GM21723 (cell line): ENCODE results near the gene DLAT.
"Not testable (repeated sequence)": the region's sequence is repeated elsewhere in the genome, so short reads cannot be mapped to it uniquely, and the experiment has no call there.

Experiments used
- ATAC-seq: cut with Tn5 transposase; IDR thresholded peaks from one replicate; pipeline ENCODE4 v1.9.1; 2021; ENCODE audit warnings: mild to moderate bottlenecking, moderate library complexity; ENCODE audit not compliant: unreplicated experiment

The DLAT gene

GRCh38 chr11:112004389-112004788, 20.8 kb upstream of the DLAT start:
- peak; percentile 95 for ATAC-seq

GRCh38 chr11:112005422-112006094, 19.6 kb upstream of the DLAT start:
- ATAC-seq: no peak

- ATAC-seq: not testable (repeated sequence)
These were observed 19.1 kb upstream of the DLAT start for GRCh38 chr11:112006095-112006441.

GRCh38 chr11:112011451-112011850, 13.8 kb upstream of the DLAT start:
- not testable (repeated sequence) for ATAC-seq

DNA sequence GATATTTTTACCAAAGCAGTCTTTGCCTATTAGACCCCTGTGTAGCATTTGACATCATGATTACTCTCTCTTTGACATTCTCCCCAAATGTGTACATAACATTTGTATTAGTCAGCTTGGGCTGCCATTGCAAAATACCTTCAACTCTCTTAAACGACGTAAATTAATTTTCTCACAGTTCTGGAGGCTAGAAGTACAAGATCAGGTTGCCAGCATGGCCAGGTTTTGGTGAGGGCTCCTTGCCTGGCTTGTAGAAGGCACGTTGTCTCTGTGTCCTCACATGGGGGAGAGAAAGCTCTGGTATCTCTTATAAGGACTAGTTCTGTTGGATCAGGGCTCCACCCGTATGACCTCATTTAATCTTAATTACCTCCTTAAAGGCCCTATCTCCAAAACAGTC, 12.3 kb upstream of the DLAT start:
- ATAC-seq: no peak

DNA sequence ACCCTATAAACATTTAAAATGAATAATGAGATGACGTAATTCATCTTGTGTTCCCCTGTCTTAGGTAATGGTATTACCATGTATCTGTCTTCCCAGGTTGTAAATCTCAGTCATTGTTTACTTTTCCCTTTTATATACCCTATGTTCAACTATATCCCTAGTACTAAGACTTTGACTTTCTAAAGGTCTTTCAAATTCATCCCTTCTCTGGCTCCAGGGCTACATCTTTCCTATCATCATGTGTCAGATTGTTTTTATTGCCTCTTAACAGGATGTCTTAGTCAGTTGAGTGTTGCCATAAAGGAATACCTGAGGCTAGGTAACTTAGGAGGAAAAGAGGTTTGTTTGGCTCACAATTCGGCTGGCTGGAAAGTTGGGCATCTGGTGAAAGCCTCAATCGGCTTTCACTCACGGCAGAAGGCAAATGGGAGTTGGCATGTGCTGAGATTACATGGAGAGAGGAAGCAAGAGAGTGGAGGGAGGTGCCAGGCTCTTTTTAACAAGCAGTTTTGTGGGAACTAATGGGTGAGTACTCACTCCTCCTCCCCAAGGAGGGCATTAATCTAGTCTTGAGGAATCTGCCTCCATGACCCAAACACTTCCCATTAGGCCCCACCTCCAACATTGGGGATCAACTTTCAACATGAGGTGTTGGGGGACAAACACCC, 11.6 kb upstream of the DLAT start:
- no peak for ATAC-seq

DNA sequence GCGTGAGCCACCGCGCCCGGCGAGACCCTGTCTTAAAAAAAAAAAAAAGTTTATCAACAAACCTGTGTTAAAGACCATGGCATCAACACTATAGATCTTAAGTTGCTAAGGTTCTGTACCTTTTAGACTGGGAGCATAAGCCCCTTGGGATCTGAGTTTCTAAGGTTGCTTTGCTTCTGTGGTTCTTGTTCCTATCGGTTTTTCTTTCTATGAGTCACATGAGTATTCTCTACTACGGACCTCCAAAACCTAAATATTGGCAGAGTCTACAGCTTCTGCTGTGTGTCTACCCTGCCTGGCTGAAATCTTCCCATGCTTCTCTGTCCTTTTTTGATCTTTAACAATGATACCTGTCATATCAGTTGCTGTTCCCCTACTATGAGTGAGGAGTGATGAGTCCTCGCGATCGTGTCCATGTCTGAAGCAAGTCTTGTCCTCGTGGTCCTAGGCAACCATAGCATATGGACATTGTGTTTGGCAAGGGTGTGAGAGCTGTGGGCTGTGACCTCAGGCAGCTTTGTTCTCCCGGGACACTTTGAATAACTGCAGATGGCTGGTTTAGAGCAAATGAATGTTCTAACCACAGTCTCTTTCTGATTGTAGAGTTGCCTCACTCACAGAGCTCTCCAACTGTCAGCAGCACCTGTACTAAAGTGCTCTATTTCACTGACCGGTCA, 9.0 kb upstream of the DLAT start:
- peak; percentile 88 for ATAC-seq

DNA sequence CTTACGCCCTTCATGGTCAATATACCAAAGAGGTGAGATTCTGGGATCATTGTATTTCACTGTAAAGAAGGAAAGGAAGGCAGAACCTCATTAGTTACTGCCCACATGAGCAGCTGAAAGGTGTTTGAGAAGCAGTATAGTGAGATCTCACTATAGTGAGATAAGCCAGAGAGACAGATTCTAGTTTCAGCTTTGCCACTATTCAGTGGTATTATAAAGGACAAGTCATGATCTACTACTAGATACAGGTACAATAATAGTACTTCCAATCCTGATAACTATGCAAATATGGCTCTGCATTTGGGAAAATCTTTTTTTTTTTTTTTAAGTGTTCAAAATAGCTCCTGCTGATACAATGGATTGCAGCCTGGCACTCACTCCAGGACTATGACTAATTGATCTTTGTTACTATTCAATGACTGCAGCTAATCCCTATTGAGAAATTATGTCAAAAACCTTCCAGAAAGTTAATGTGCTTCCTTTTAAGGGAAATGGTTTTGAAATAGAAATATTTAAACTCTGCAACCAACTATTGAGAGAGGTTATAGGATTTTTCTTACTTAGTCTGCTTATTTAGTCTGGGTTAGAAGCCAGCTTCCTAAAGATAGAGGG, 8.3 kb upstream of the DLAT start:
- ATAC-seq: peak; percentile 65

DNA sequence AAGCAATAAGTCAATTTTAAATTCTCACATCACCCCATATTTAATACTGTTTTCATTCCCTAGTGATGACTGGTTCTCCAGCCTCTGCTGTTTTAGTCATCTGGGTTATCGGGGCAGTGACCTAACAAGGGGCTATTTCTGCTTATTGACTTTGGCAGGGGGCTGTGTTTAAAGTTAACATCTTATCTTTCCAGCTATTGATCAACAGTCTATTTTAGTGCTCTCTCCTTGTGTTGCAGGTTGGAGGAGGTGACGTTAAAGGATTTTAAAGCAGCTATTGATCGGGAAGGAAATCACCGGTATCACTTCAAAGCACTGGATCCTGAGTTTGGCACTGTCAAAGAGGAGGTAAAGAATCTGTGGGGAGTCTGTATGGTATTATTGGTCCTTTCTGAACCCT, 7.7 kb upstream of the DLAT start:
- ATAC-seq: no peak

DNA sequence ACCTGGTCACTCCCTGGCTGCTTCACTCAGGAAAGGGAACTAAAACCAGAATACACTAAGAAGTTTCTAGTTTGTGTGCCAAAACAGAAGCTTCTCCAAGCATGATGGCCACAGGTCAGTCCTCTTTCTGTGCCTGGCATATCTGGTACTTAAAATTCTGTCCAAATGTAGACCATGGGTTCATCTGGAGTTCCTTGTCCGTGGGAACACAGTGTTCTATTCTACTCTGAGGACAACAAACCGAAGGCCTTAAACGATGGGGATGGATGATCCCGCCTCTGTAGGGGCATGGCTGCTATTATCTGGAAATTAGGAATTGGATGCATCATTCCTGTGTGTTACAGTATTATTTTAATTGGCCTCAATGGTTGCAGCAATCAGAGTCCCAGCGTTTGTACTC, 6.1 kb upstream of the DLAT start:
- ATAC-seq: no peak

GRCh38 chr11:112023104-112023503, 2.1 kb upstream of the DLAT start:
- no peak for ATAC-seq

- peak; percentile 53 for ATAC-seq
These were observed 933 bp upstream of the DLAT start for GRCh38 chr11:112024178-112024772.

GRCh38 chr11:112025707-112026106, 499 bp downstream of the DLAT start:
- peak; percentile 10 for ATAC-seq

GRCh38 chr11:112026784-112027410, 1.7 kb downstream of the DLAT start:
- not testable (repeated sequence) for ATAC-seq

DNA sequence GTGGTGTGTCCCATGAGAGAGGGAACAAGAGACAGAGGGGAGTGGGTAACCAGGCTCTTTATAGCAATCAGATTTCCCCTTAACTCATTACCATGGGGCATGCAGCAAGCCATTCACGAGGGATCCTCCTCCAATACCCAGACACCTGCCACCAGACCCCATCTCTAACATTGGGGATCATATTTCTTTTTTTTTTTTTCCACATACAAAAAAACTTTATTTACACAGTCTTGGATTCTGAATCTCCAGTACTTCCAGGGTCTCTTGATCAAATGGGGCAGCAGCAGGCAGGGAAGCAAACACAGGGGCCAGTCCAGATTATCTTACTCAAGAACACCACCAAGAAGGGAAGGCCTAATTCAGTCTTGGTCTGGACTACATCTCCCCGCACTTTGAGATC, 4.3 kb downstream of the DLAT start:
- no peak for ATAC-seq

DNA sequence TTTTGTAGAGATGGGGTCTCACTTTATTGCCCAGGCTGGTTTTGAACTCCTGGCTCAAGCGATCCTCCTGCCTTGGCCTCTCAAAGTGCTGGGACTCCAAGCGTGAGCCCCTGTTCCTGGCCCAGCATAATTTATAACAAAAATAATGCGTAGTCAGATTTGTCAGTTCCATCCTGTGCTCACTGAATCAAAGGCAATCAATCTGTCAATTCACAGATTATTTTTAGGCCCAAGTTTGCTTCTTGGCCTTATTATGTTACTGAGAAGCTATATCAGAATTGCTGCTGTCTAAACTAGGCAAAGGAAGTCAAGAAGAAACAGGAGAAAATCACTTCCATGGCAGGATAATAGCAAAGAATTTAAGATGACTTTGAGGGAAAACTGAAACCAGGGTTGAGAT, 8.7 kb downstream of the DLAT start:
- no peak for ATAC-seq

DNA sequence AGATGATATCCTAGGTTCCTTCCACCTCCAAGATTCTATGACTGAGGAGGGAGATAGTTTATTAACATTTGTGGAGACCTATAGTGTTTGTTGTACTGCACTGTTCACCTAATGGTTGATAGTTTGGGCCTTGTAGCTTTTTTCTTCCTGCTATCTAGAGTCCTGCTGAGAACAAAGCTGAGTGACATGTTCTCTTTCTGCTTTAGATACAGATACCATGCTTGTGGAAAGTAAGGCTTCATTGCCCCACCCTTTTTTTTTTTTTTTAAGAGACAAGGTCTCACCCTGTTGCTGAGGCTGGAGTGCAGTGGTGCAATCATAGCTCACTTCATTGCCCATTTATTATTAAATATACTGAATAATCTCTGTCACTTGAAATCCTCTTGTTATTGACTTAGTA, 12.3 kb downstream of the DLAT start:
- ATAC-seq: no peak

DNA sequence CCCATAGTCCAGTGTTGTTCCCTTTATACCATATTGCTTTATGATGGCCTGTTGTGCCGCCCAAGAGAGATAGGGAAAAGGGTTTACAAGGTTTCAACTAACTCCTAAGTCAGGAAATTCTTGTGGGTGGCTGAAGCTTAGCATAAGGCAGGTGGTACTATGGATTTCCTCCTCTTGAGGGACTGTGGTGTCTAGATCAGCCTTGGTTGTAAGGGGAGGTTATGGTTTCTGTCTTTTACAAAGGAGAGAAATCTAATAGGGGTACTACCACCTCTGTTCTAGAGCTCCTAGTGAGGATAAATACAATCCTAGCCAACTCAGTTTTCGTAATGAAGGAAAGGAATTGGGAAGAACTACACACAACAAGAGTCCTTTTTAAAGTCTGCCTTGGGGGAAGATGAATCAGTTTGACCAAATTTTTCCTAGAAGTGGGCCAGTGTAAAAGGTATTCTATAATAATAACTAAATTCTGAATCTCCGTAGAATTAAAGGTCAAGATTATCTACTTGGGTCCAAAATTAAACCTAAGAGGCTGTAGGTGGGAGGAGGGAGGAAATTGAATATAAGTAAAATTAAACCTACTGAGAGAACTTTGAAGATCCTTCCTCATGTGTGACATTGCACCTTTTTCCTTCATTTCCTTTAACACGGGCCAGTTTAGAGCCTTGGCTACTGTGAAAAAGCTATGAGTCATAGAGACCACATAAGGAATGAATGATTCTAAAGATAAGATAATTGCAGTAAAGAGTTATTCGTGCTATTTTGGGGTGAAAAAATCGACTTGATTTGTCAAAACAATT, 17.2 kb downstream of the DLAT start:
- ATAC-seq: no peak

GRCh38 chr11:112042961-112043304, 17.7 kb downstream of the DLAT start:
- no peak for ATAC-seq

DNA sequence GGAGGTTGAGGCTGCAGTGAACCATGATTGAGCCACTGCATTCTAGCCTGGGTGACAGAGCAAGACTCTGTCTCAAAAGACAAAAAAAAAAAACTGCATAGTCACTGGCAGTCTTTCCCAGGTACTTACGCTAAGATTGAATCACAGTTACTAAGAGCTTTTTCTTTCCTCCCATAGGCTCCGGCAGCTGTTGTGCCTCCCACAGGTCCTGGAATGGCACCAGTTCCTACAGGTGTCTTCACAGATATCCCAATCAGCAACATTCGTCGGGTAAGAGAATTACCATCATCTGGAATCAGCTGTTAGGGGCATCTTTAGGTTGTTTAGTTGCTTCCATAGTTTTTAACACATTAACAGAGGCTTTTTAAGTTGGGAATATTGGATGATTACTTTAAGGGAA, 19.8 kb downstream of the DLAT start:
- no peak for ATAC-seq
